ENCODE results near the gene CNTN1.

DNA sequence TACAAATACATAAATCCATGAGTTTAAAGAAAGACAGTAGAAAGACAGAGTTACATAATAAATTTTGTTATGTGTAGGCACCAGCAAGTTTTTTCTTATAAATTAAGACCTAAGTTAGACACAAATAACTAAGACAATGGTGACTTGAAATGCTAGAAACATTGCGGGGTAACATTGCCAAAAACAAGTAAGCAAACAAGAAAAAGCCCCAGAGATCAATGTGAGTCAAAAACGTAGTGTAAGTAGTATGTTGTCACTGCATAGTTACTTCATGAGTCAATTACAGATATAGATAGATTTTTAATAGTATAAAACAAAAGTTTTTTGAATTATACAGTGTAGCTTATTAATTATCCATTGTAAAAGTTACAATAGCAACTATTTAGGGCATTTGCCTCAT lies 83.4 kb downstream of the CNTN1 start:
- TF ChIP-seq, protein P1, sequence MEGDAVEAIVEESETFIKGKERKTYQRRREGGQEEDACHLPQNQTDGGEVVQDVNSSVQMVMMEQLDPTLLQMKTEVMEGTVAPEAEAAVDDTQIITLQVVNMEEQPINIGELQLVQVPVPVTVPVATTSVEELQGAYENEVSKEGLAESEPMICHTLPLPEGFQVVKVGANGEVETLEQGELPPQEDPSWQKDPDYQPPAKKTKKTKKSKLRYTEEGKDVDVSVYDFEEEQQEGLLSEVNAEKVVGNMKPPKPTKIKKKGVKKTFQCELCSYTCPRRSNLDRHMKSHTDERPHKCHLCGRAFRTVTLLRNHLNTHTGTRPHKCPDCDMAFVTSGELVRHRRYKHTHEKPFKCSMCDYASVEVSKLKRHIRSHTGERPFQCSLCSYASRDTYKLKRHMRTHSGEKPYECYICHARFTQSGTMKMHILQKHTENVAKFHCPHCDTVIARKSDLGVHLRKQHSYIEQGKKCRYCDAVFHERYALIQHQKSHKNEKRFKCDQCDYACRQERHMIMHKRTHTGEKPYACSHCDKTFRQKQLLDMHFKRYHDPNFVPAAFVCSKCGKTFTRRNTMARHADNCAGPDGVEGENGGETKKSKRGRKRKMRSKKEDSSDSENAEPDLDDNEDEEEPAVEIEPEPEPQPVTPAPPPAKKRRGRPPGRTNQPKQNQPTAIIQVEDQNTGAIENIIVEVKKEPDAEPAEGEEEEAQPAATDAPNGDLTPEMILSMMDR (IDR thresholded peaks at IDR 0.05), result no peak
- TF ChIP-seq EP300 (IDR thresholded peaks at IDR 0.05), result no peak

Measured in ovary (tissue), 3 donors.